PC-9 (cell line): ENCODE measurements around the gene MEFV.

ENCODE experiments used
- CTCF ChIP-seq: fragments of 200-600 bp; sonication (generic); conservative IDR thresholded peaks from 2 replicates; pipeline ENCODE4 v1.6.1; 2017; ENCODE audit warnings: mixed run types, antibody characterized with exemption, mild to moderate bottlenecking, moderate library complexity
- EZH2 ChIP-seq: fragments of 200-600 bp; sonication (generic); IDR thresholded peaks from 2 replicates; pipeline ENCODE4 v1.8.0; 2017; ENCODE audit warnings: antibody characterized with exemption, low read depth

GRCh38 chr16:3243882-3244281 is 12.6 kb downstream of the MEFV start:
- TF ChIP-seq CTCF (no peak), EZH2 (no peak)
